H1 (cell line): ENCODE results near the gene METTL2A. TPM values are rescaled to one million over a fixed set of nuclear protein-coding genes. Genes with fewer than 3 reads are reported as not detected.

Experiments
- CTCF ChIA-PET: fragments of 300-600 bp; sonication (Branson Sonifier 250); formaldehyde crosslinking; loops from one replicate; lab custom pipeline; 2021; ENCODE audit not compliant: partially characterized antibody; lab: Charles Lee
- POLR2A ChIA-PET: fragments of 300-600 bp; sonication (Branson Sonifier 250); formaldehyde crosslinking; loops from one replicate; lab custom pipeline; 2021; ENCODE audit warnings: inconsistent platforms; ENCODE audit not compliant: partially characterized antibody; lab: Charles Lee
- DNase-seq, 2 experiments: peaks; one replicate each; pipeline versions ENCODE4 v3.0.0 to v3.0.0-alpha.2; 2010 to 2022; ENCODE audit warnings: low spot score in 2 of 2, low read depth in 1 of 2, mixed read lengths in 1 of 2
- FAIRE-seq: peaks from 2 replicates; lab custom pipeline; 2011; peaks lifted over from hg19 to GRCh38; lab: Jason Lieb, UNC
- H2AFZ ChIP-seq: 2 replicates; pipeline ENCODE4 v1.8.1; 2012; ENCODE audit warnings: low read length, inconsistent platforms
- H2AK5ac ChIP-seq: 2 replicates; pipeline ENCODE4 v1.6.1; 2013; ENCODE audit warnings: low read depth, low read length
- H2BK120ac ChIP-seq: replicated peaks from 2 replicates; pipeline ENCODE3; 2013; ENCODE audit warnings: low read depth, low read length, inconsistent platforms
- H2BK12ac ChIP-seq: 2 replicates; pipeline ENCODE4 v1.6.1; 2013; ENCODE audit warnings: low read depth, low read length
- H2BK15ac ChIP-seq: 2 replicates; pipeline ENCODE4 v1.6.1; 2013; ENCODE audit warnings: low read length
- H2BK20ac ChIP-seq: 2 replicates; pipeline ENCODE4 v1.6.1; 2013; ENCODE audit warnings: low read length
- H2BK5ac ChIP-seq: 2 replicates; pipeline ENCODE4 v1.6.1; 2013; ENCODE audit warnings: low read depth, low read length
- H3K14ac ChIP-seq: 2 replicates; pipeline ENCODE4 v1.6.1; 2013; ENCODE audit warnings: inconsistent platforms; ENCODE audit not compliant: insufficient read length
- H3K18ac ChIP-seq: 2 replicates; pipeline ENCODE4 v1.6.1; 2013; ENCODE audit warnings: low read length; ENCODE audit errors: extremely low read depth
- H3K23ac ChIP-seq: 2 replicates; pipeline ENCODE4 v1.6.1; 2013; ENCODE audit warnings: inconsistent platforms; ENCODE audit not compliant: insufficient read length
- H3K23me2 ChIP-seq: 2 replicates; pipeline ENCODE4 v1.6.1; 2013; ENCODE audit warnings: low read depth, low read length
- H3K27ac ChIP-seq: 2 replicates; pipeline ENCODE4 v1.6.1; 2011; ENCODE audit warnings: low read depth, low read length, inconsistent platforms
- H3K27me3 ChIP-seq, 4 experiments: replicated peaks in 1 of 4; 1 replicate in 1 of 4; 2 replicates in 3 of 4; pipeline versions ENCODE4 v1.6.1 to v1.8.1; 2011 to 2013; ENCODE audit warnings: low read length in 3 of 4, mild to moderate bottlenecking in 3 of 4, inconsistent platforms in 2 of 4, mixed read lengths in 2 of 4, moderate library complexity in 1 of 4; ENCODE audit not compliant: control insufficient read depth in 3 of 4, insufficient read depth in 3 of 4; ENCODE audit errors: extremely low read depth in 1 of 4
- H3K36me3 ChIP-seq, 4 experiments: 2 replicates each; pipeline versions ENCODE4 v1.6.1 to v1.8.1; 2011 to 2013; ENCODE audit warnings: mild to moderate bottlenecking in 4 of 4, low read length in 3 of 4, moderate library complexity in 2 of 4, control low read depth in 1 of 4, inconsistent platforms in 1 of 4; ENCODE audit not compliant: insufficient read depth in 4 of 4, control insufficient read depth in 2 of 4
- H3K4ac ChIP-seq: replicated peaks from 2 replicates; pipeline ENCODE3; 2013; ENCODE audit warnings: low read length, low read depth, mixed read lengths, inconsistent platforms; ENCODE audit not compliant: insufficient read length
- H3K4me1 ChIP-seq, 4 experiments: replicated peaks in 1 of 4; 1 replicate in 1 of 4; 2 replicates in 3 of 4; pipeline versions ENCODE4 v1.6.1 to v1.8.1; 2011 to 2013; ENCODE audit warnings: low read length in 3 of 4, inconsistent platforms in 2 of 4, mixed read lengths in 1 of 4; ENCODE audit not compliant: insufficient read depth in 4 of 4, control insufficient read depth in 3 of 4
- H3K4me2 ChIP-seq, 2 experiments: 2 replicates each; pipeline versions ENCODE4 v1.6.1 to v1.8.1; 2011 to 2013; ENCODE audit warnings: low read depth in 2 of 2, low read length in 2 of 2, control low read depth in 1 of 2, inconsistent platforms in 1 of 2, mild to moderate bottlenecking in 1 of 2; ENCODE audit not compliant: insufficient read depth in 1 of 2
- H3K4me3 ChIP-seq, 4 experiments: fragments of 200-600, 300-600 bp in 1 of 4; sonication (generic), shearing (Covaris generic), sonication (Bioruptor Twin) in 1 of 4; 2 replicates each; pipeline versions ENCODE4 v1.5.1 to v1.8.1; 2011 to 2016; ENCODE audit warnings: low read length in 4 of 4, low read depth in 3 of 4, control low read depth in 2 of 4, inconsistent platforms in 2 of 4, mild to moderate bottlenecking in 2 of 4, mixed read lengths in 1 of 4, moderate library complexity in 1 of 4; ENCODE audit not compliant: insufficient read depth in 2 of 4; ENCODE audit errors: extremely low read depth in 1 of 4
- H3K56ac ChIP-seq: replicated peaks from 2 replicates; pipeline ENCODE3; 2013; ENCODE audit warnings: low read depth, mild to moderate bottlenecking, mixed read lengths, low read length, inconsistent platforms; ENCODE audit not compliant: insufficient read length
- H3K79me1 ChIP-seq: 2 replicates; pipeline ENCODE4 v1.6.1; 2013; ENCODE audit warnings: low read depth, low read length, control low read depth
- H3K79me2 ChIP-seq, 2 experiments: 2 replicates each; pipeline versions ENCODE4 v1.6.1 to v1.8.1; 2012 to 2013; ENCODE audit warnings: low read length in 2 of 2, mild to moderate bottlenecking in 2 of 2, inconsistent platforms in 1 of 2; ENCODE audit not compliant: insufficient read depth in 2 of 2, control insufficient read depth in 1 of 2
- H3K9ac ChIP-seq, 4 experiments: replicated peaks in 1 of 4; 1 replicate in 1 of 4; 2 replicates in 3 of 4; pipeline versions ENCODE4 v1.6.1 to v1.8.1; 2011 to 2013; ENCODE audit warnings: low read depth in 3 of 4, low read length in 3 of 4, control low read depth in 2 of 4, mild to moderate bottlenecking in 2 of 4, moderate library complexity in 2 of 4, inconsistent platforms in 1 of 4; ENCODE audit errors: extremely low read depth in 1 of 4
- H3K9me3 ChIP-seq, 2 experiments: 2 replicates each; pipeline versions ENCODE4 v1.6.1 to v1.8.1; 2012 to 2013; ENCODE audit warnings: mild to moderate bottlenecking in 2 of 2, moderate library complexity in 2 of 2, control low read depth in 1 of 2, inconsistent platforms in 1 of 2, low read depth in 1 of 2, low read length in 1 of 2, mixed read lengths in 1 of 2; ENCODE audit not compliant: insufficient read depth in 2 of 2
- H4K20me1 ChIP-seq, 2 experiments: replicated peaks in 1 of 2; 2 replicates each; pipeline versions ENCODE3 to v1.8.1; 2011 to 2013; ENCODE audit warnings: inconsistent platforms in 2 of 2, low read length in 2 of 2, mild to moderate bottlenecking in 1 of 2; ENCODE audit not compliant: insufficient read depth in 2 of 2, control insufficient read depth in 1 of 2
- H4K5ac ChIP-seq: 2 replicates; pipeline ENCODE4 v1.6.1; 2013; ENCODE audit warnings: low read length, low read depth, mixed read lengths, inconsistent platforms; ENCODE audit not compliant: insufficient read length
- H4K8ac ChIP-seq: 2 replicates; pipeline ENCODE4 v1.8.0; 2013; ENCODE audit warnings: mild to moderate bottlenecking, moderate library complexity, low read length, inconsistent platforms; ENCODE audit not compliant: insufficient read depth; ENCODE audit errors: extremely low read depth
- H4K91ac ChIP-seq: replicated peaks from 2 replicates; pipeline ENCODE3; 2013; ENCODE audit warnings: low read length, mixed read lengths, inconsistent platforms; ENCODE audit not compliant: insufficient read length
- RAD21 ChIP-seq, 2 experiments: IDR thresholded peaks in 1 of 2; conservative IDR thresholded peaks in 1 of 2; 2 replicates each; pipeline ENCODE4 v1.6.1; 2011; ENCODE audit warnings: low read depth in 2 of 2, low read length in 2 of 2, improper control_type of control experiment in 1 of 2, inconsistent platforms in 1 of 2, mild to moderate bottlenecking in 1 of 2, moderate library complexity in 1 of 2
- YY1 ChIP-seq: IDR thresholded peaks from 2 replicates; pipeline ENCODE4 v1.6.1; 2011; ENCODE audit warnings: low read depth, mild to moderate bottlenecking, low read length
- WGBS, 2 experiments: shearing (Covaris generic) in 1 of 2; methylation state at CpG; one replicate each; pipeline versions ENCODE4 v1.1.6 to v1.1.7; 2013 to 2015; ENCODE audit warnings: low lambda C conversion rate in 2 of 2, mixed read lengths in 2 of 2, inconsistent platforms in 1 of 2, low coverage in 1 of 2, missing lambda C conversion rate in 1 of 2; ENCODE audit not compliant: insufficient replicate concordance in 2 of 2, insufficient coverage in 1 of 2, insufficient read length in 1 of 2; ENCODE audit errors: extremely low coverage in 1 of 2, missing lambda C conversion rate in 1 of 2; 5-methylcytosine and 5-hydroxymethylcytosine counted together
- polyA plus RNA-seq, 7 experiments: library from polyadenylated mRNA; depleted of rRNA in 3 of 7; stranded (reverse) in 5 of 7; unstranded in 2 of 7; fragments of >200 nt in 5 of 7; fragments of 200-250 nt in 2 of 7; gene quantifications; 1 replicate in 5 of 7; 2 replicates in 1 of 7; 4 replicates in 1 of 7; pipeline versions ENCODE4 v1.2.1 to v1.2.3, GENCODE V29; 2011 to 2013; ENCODE audit warnings: missing spikeins in 2 of 7, mixed read lengths in 2 of 7
- total RNA-seq: library from RNA; stranded (reverse); fragmentation: NEBNext Ultra II Directional; extraction: Animal tissue kit (Norgen Biotek cat#: 25700); gene quantifications from 2 replicates; pipeline ENCODE4 v1.2.1, GENCODE V29; 2021

METTL2A gene
- total and polyA plus RNA-seq, 2 of the 8 experiments (the other 6 are each of a cell fraction or from before 2014, with no cell fraction given), result 16.2 to 40.5 TPM

GRCh38 chr17:62392908-62393307 lies 30.8 kb upstream of the METTL2A start:
- no peak overlapping the region for H2BK12ac ChIP-seq
- no peak overlapping the region for H2BK5ac ChIP-seq
- no peak overlapping the region for H2BK15ac ChIP-seq
- ChIA-PET CTCF (no interaction called here), POLR2A (no interaction called here)
- no peaks in the 10 kb centered on the region for H3K9me3 ChIP-seq
- H4K5ac ChIP-seq, result no peak overlapping the region
- H4K8ac ChIP-seq, result no peak overlapping the region
- no peak overlapping the region for H2BK20ac ChIP-seq
- no peaks in the 10 kb centered on the region for H4K20me1 ChIP-seq
- H3K14ac ChIP-seq, result no peak overlapping the region
- no peak overlapping the region for H4K91ac ChIP-seq
- no peak overlapping the region for H3K56ac ChIP-seq
- no peaks in the 10 kb centered on the region for H3K23me2 ChIP-seq
- no peaks in the 10 kb centered on the region for H3K27me3 ChIP-seq
- no peaks in the 10 kb centered on the region for H3K36me3 ChIP-seq
- no peaks in the 10 kb centered on the region for H3K79me2 ChIP-seq
- H2BK120ac ChIP-seq, result no peak overlapping the region
- no peaks in the 10 kb centered on the region; a peak in 1 of 7 replicates for H3K4me1 ChIP-seq
- H3K18ac ChIP-seq, result no peak overlapping the region
- H3K79me1 ChIP-seq, result no peaks in the 10 kb centered on the region
- H3K9ac ChIP-seq, result no peak overlapping the region
- WGBS, 2 experiments, result 95% methylated on average over 1 of the region's 1 CpG; no CpG with 5 or more reads in 1 of the 2 experiments
- no peak overlapping the region for H3K4ac ChIP-seq
- no peak for FAIRE-seq
- no peak overlapping the region for H2AFZ ChIP-seq
- no peak overlapping the region for H3K27ac ChIP-seq
- H2AK5ac ChIP-seq, result no peak overlapping the region
- no peak for DNase-seq
- H3K4me3 ChIP-seq, result no peak overlapping the region
- no peak overlapping the region for H3K4me2 ChIP-seq
- no peak overlapping the region for H3K23ac ChIP-seq
- no peak for TF ChIP-seq RAD21 (IDR thresholded peaks at IDR 0.05 in 1 of 2, conservative IDR thresholded peaks at IDR 0.05 in 1 of 2; ENCODE audit: low read depth in 2 of 2, low read length in 2 of 2)
- TF ChIP-seq YY1, result no peak
